KMS-11 (cell line): ENCODE data around the gene GALNT10.

Experiments used
- H2AFZ ChIP-seq: fragments of 200-600 bp; sonication (generic); 2 replicates; pipeline ENCODE4 v1.6.1; 2016; ENCODE audit warnings: antibody characterized with exemption, mixed run types, low read depth
- H3K27ac ChIP-seq: fragments of 200-600 bp; sonication (generic); 2 replicates; pipeline ENCODE4 v1.6.1; 2016; ENCODE audit warnings: mild to moderate bottlenecking, mixed run types
- H3K27me3 ChIP-seq: fragments of 200-600 bp; sonication (generic); 2 replicates; pipeline ENCODE4 v1.6.1; 2017; ENCODE audit warnings: mild to moderate bottlenecking, low read depth, mixed run types, moderate library complexity; ENCODE audit not compliant: insufficient read depth
- H3K36me3 ChIP-seq: fragments of 200-600 bp; sonication (generic); 2 replicates; pipeline ENCODE4 v1.6.1; 2017; ENCODE audit warnings: mild to moderate bottlenecking, mixed run types; ENCODE audit not compliant: insufficient read depth
- H3K4me1 ChIP-seq: fragments of 200-600 bp; sonication (generic); 2 replicates; pipeline ENCODE4 v1.6.1; 2016; ENCODE audit warnings: mild to moderate bottlenecking, low read depth, mixed run types; ENCODE audit not compliant: poor library complexity, severe bottlenecking
- H3K4me2 ChIP-seq: fragments of 200-600 bp; sonication (generic); 2 replicates; pipeline ENCODE4 v1.7.0; 2016; ENCODE audit warnings: mild to moderate bottlenecking, mixed run types
- H3K4me3 ChIP-seq: fragments of 200-600 bp; sonication (generic); IDR thresholded peaks from 2 replicates; pipeline ENCODE4 v1.6.1; 2017; ENCODE audit warnings: low read depth, low read length, mixed read lengths; ENCODE audit not compliant: insufficient read depth
- H3K79me2 ChIP-seq: fragments of 200-600 bp; sonication (generic); 2 replicates; pipeline ENCODE4 v1.6.1; 2016; ENCODE audit warnings: low read depth, mixed run types; ENCODE audit not compliant: insufficient read depth
- H3K9ac ChIP-seq: fragments of 200-600 bp; sonication (generic); 2 replicates; pipeline ENCODE4 v1.6.1; 2016; ENCODE audit warnings: mild to moderate bottlenecking, mixed run types
- H4K20me1 ChIP-seq: fragments of 200-600 bp; sonication (generic); 2 replicates; pipeline ENCODE4 v1.6.1; 2016; ENCODE audit warnings: mild to moderate bottlenecking, mixed run types; ENCODE audit not compliant: insufficient read depth
- TF ChIP-seq, protein P1 (sequence below): fragments of 200-600 bp; sonication (generic); conservative IDR thresholded peaks from 2 replicates; pipeline ENCODE4 v1.6.1; 2017; ENCODE audit warnings: low read depth, mild to moderate bottlenecking, antibody characterized with exemption, low read length, moderate library complexity, mixed read lengths

The GALNT10 gene

GRCh38 chr5:154366353-154366752 is 175.8 kb downstream of the GALNT10 start:
- peaks cover 3% of the 10 kb centered on the region for H3K4me1 ChIP-seq

GRCh38 chr5:154367101-154367500 is 176.6 kb downstream of the GALNT10 start:
- Histone ChIP-seq H3K79me2 (no peaks in the 10 kb centered on the region), H3K27ac (no peak overlapping the region), H3K27me3 (no peaks in the 10 kb centered on the region), H3K36me3 (no peaks in the 10 kb centered on the region), H3K4me3 (no peak overlapping the region), H3K9ac (no peak overlapping the region), H3K4me1 (peaks cover 3% of the 10 kb centered on the region), H4K20me1 (no peaks in the 10 kb centered on the region), H2AFZ (no peak overlapping the region), H3K4me2 (no peak overlapping the region)
- TF ChIP-seq, protein P1, sequence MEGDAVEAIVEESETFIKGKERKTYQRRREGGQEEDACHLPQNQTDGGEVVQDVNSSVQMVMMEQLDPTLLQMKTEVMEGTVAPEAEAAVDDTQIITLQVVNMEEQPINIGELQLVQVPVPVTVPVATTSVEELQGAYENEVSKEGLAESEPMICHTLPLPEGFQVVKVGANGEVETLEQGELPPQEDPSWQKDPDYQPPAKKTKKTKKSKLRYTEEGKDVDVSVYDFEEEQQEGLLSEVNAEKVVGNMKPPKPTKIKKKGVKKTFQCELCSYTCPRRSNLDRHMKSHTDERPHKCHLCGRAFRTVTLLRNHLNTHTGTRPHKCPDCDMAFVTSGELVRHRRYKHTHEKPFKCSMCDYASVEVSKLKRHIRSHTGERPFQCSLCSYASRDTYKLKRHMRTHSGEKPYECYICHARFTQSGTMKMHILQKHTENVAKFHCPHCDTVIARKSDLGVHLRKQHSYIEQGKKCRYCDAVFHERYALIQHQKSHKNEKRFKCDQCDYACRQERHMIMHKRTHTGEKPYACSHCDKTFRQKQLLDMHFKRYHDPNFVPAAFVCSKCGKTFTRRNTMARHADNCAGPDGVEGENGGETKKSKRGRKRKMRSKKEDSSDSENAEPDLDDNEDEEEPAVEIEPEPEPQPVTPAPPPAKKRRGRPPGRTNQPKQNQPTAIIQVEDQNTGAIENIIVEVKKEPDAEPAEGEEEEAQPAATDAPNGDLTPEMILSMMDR, result no peak

More at GRCh38 chr5:154366353-154366752, 175.8 kb downstream of the GALNT10 start:
- Histone ChIP-seq H3K36me3 (no peaks in the 10 kb centered on the region), H3K79me2 (no peaks in the 10 kb centered on the region), H3K27me3 (no peaks in the 10 kb centered on the region), H2AFZ (no peak overlapping the region), H3K4me2 (no peak overlapping the region), H3K4me3 (no peak overlapping the region), H3K9ac (no peak overlapping the region), H3K27ac (no peak overlapping the region), H4K20me1 (no peaks in the 10 kb centered on the region)
- TF ChIP-seq, protein P1, result no peak

DNA sequence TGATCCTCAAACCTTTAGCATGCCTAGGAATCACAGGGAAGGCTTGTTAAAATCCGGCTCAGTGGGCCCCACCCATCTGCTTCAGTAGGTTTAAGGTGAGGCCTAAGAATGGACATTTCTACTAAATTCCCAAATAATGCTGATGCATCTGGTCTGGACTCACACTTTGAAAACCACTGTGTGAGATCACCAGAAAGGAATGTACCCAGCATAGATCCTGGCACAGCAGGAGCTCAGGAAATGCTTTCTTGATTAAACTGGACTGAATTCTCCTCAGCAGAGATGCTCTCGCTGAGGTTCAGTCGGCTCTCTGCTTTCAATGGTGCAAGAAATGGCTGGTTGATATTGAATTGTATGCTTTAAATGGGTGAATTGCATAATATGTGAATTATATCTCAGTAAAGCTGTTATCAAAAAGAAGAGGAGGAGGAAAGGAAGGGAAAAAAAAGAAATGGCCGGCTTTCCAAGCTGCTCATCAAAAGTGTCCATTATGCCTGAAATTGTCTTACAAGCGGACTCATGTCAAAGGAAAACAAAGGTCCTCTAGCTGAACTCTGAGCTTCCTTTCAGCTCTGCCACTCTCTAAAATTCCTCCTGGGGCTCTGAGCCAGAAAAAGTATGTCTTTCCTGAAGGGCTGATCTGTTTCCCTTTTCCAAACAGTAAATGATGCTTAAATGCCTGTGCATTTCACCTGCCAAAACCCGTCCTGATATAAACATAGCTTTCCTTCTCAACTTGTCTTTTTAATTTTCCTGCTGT is 177.7 kb downstream of the GALNT10 start:
- Histone ChIP-seq H3K27ac (no peak overlapping the region), H3K36me3 (no peaks in the 10 kb centered on the region), H3K9ac (no peak overlapping the region), H2AFZ (no peak overlapping the region), H3K4me2 (no peak overlapping the region), H3K4me1 (peaks cover 3% of the 10 kb centered on the region), H3K27me3 (no peaks in the 10 kb centered on the region), H3K79me2 (no peaks in the 10 kb centered on the region), H4K20me1 (no peaks in the 10 kb centered on the region), H3K4me3 (no peak overlapping the region)
- TF ChIP-seq, protein P1, result no peak

DNA sequence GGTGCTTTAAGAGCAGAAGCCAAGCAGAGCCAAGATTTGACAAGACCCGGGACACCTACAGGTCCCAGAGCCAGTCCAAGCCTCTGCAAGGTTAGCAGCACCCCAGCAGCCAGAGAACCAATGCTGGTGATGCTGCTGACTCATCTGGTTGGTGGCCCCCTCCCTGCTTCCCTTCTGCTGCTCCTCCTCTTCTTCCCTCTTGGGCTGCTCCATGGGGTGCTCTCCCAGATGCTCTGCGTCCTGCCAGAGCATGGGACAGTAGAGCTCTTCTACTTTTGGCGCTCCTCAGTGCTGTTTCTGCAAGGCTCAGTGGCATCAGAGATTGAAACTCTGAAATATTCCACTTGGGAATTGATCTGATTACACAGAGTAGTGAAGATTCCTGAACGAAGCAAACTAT is 179.1 kb downstream of the GALNT10 start:
- H2AFZ ChIP-seq, result no peak overlapping the region
- TF ChIP-seq, protein P1, result no peak
- H3K4me2 ChIP-seq, result no peak overlapping the region
- H3K27me3 ChIP-seq, result no peaks in the 10 kb centered on the region
- H3K4me1 ChIP-seq, result peaks cover 3% of the 10 kb centered on the region
- no peak overlapping the region for H3K9ac ChIP-seq
- H3K36me3 ChIP-seq, result no peaks in the 10 kb centered on the region
- H3K27ac ChIP-seq, result no peak overlapping the region
- H4K20me1 ChIP-seq, result no peaks in the 10 kb centered on the region
- no peaks in the 10 kb centered on the region for H3K79me2 ChIP-seq
- no peak overlapping the region for H3K4me3 ChIP-seq
